Endodermal cell (in vitro differentiated cells): ENCODE measurements around the gene CNTNAP5. TPM values are rescaled to one million over a fixed set of nuclear protein-coding genes. Genes with fewer than 3 reads are reported as not detected.

Source experiments
- DNase-seq: peaks from one replicate; pipeline ENCODE4 v3.0.0-alpha.2; 2017
- H3K27ac ChIP-seq: 2 replicates; pipeline ENCODE4 v1.5.1; 2013; ENCODE audit warnings: mild to moderate bottlenecking, low read depth, low read length, moderate library complexity
- H3K27me3 ChIP-seq: 2 replicates; pipeline ENCODE4 v1.6.1; 2013; ENCODE audit warnings: mild to moderate bottlenecking, low read length, moderate library complexity; ENCODE audit not compliant: insufficient read depth, control insufficient read depth, poor library complexity, severe bottlenecking
- H3K36me3 ChIP-seq: 2 replicates; pipeline ENCODE4 v1.7.0; 2013; ENCODE audit warnings: mild to moderate bottlenecking, low read length, moderate library complexity; ENCODE audit not compliant: control insufficient read depth, insufficient read depth
- H3K4me1 ChIP-seq: one replicate; pipeline ENCODE4 v1.7.0; 2013; ENCODE audit warnings: low read length; ENCODE audit not compliant: control insufficient read depth, insufficient read depth
- H3K4me3 ChIP-seq: 2 replicates; pipeline ENCODE4 v1.5.1; 2013; ENCODE audit warnings: mild to moderate bottlenecking, low read length, moderate library complexity
- H3K9ac ChIP-seq: 2 replicates; pipeline ENCODE4 v1.6.1; 2013; ENCODE audit warnings: mild to moderate bottlenecking, low read length, moderate library complexity; ENCODE audit not compliant: poor library complexity, severe bottlenecking; ENCODE audit errors: extremely low read depth
- H3K9me3 ChIP-seq: 2 replicates; pipeline ENCODE4 v1.6.1; 2013; ENCODE audit warnings: mild to moderate bottlenecking, low read length, moderate library complexity; ENCODE audit not compliant: control insufficient read depth
- H3K27ac Mint-ChIP-seq: 2 replicates; pipeline ENCODE4 v1.8.0; 2020; ENCODE audit warnings: mixed read lengths
- H3K27me3 Mint-ChIP-seq: 2 replicates; pipeline ENCODE4 v1.8.0; 2021; ENCODE audit warnings: mild to moderate bottlenecking, mixed read lengths; ENCODE audit not compliant: insufficient read depth
- H3K36me3 Mint-ChIP-seq: 2 replicates; pipeline ENCODE4 v1.8.0; 2020; ENCODE audit warnings: low read depth, mixed read lengths
- H3K4me1 Mint-ChIP-seq: 2 replicates; pipeline ENCODE4 v1.8.0; 2020; ENCODE audit warnings: mixed read lengths
- H3K4me3 Mint-ChIP-seq: 2 replicates; pipeline ENCODE4 v1.8.0; 2020; ENCODE audit warnings: mild to moderate bottlenecking, moderate library complexity, mixed read lengths
- H3K9me3 Mint-ChIP-seq: 2 replicates; pipeline ENCODE4 v1.8.0; 2020; ENCODE audit warnings: mild to moderate bottlenecking, mixed read lengths
- CTCF ChIP-seq: fragments of 200-600 bp; sonication (generic); conservative IDR thresholded peaks from 2 replicates; pipeline ENCODE4 v1.5.0; 2021; ENCODE audit warnings: antibody characterized with exemption, mild to moderate bottlenecking
- WGBS, 2 experiments: methylation state at CpG; one replicate each; pipeline versions ENCODE4 v1.1.5 to v1.1.7; 2013; ENCODE audit warnings: missing lambda C conversion rate in 2 of 2, mixed read lengths in 1 of 2; ENCODE audit not compliant: insufficient coverage in 1 of 2, insufficient read length in 1 of 2; 5-methylcytosine and 5-hydroxymethylcytosine counted together
- total RNA-seq, 2 donors: library from RNA; stranded (reverse); fragmentation: NEBNext Ultra II Directional in 1 of 2; extraction: Animal tissue kit (Norgen Biotek cat#: 25700) in 1 of 2; gene quantifications; 2 replicates in 1 of 2; 3 replicates in 1 of 2; pipeline ENCODE4 v1.2.1, GENCODE V29; 2021

The CNTNAP5 gene
- total RNA-seq, 2 donors from 2014 or later: 0.70 to 4.4 TPM

- no peak overlapping the region for H3K9ac ChIP-seq
- peaks cover 5% of the 10 kb centered on the region for H3K4me1 Mint-ChIP-seq
- H3K9me3 ChIP-seq: no peaks in the 10 kb centered on the region
- H3K9me3 Mint-ChIP-seq: no peaks in the 10 kb centered on the region
- WGBS, 2 experiments: no CpG with 5 or more reads among the region's 1 CpG
- H3K4me3 ChIP-seq: no peak overlapping the region
- H3K4me1 ChIP-seq: peaks cover 7% of the 10 kb centered on the region
- DNase-seq: no peak
- H3K27ac ChIP-seq: no peak overlapping the region
- H3K27me3 Mint-ChIP-seq: no peaks in the 10 kb centered on the region
- no peaks in the 10 kb centered on the region for H3K36me3 Mint-ChIP-seq
- no peak for TF ChIP-seq CTCF
- no peak overlapping the region for H3K27ac Mint-ChIP-seq
- H3K4me3 Mint-ChIP-seq: no peak overlapping the region
- no peaks in the 10 kb centered on the region for H3K27me3 ChIP-seq
- no peaks in the 10 kb centered on the region for H3K36me3 ChIP-seq
Observed at GRCh38 chr2:124289060-124289459, 264.0 kb downstream of the CNTNAP5 start.

- no peaks in the 10 kb centered on the region for H3K9me3 Mint-ChIP-seq
- no peaks in the 10 kb centered on the region for H3K27me3 Mint-ChIP-seq
- H3K27me3 ChIP-seq: no peaks in the 10 kb centered on the region
- no peaks in the 10 kb centered on the region for H3K36me3 ChIP-seq
- no peaks in the 10 kb centered on the region for H3K36me3 Mint-ChIP-seq
- H3K4me3 ChIP-seq: no peak overlapping the region
- H3K4me1 Mint-ChIP-seq: peaks cover 5% of the 10 kb centered on the region
- H3K4me1 ChIP-seq: peaks cover 7% of the 10 kb centered on the region
- TF ChIP-seq CTCF: peak; percentile 60
- 77 to 100% methylated on average over 1 of the region's 1 CpG for WGBS, 2 experiments
- H3K27ac ChIP-seq: no peak overlapping the region
- no peak overlapping the region for H3K27ac Mint-ChIP-seq
- no peaks in the 10 kb centered on the region for H3K9me3 ChIP-seq
- H3K4me3 Mint-ChIP-seq: no peak overlapping the region
- no peak for DNase-seq
- no peak overlapping the region for H3K9ac ChIP-seq
Observed at GRCh38 chr2:124289615-124290014, 264.5 kb downstream of the CNTNAP5 start.

- H3K27me3 ChIP-seq: no peaks in the 10 kb centered on the region
- no peak overlapping the region for H3K4me3 ChIP-seq
- no peak for DNase-seq
- Mint-ChIP-seq H3K9me3 (peaks cover 10% of the 10 kb centered on the region), H3K4me1 (peaks cover 15% of the 10 kb centered on the region), H3K4me3 (no peak overlapping the region), H3K27ac (no peak overlapping the region), H3K36me3 (no peaks in the 10 kb centered on the region), H3K27me3 (no peaks in the 10 kb centered on the region)
- no peak overlapping the region for H3K27ac ChIP-seq
- H3K9me3 ChIP-seq: no peaks in the 10 kb centered on the region
- no peak overlapping the region for H3K9ac ChIP-seq
- WGBS, 2 experiments: 88% methylated on average over 2 of the region's 2 CpGs; no CpG with 5 or more reads in 1 of the 2 experiments
- H3K4me1 ChIP-seq: peaks cover 11% of the 10 kb centered on the region
- no peak for TF ChIP-seq CTCF
- H3K36me3 ChIP-seq: no peaks in the 10 kb centered on the region
Observed at GRCh38 chr2:124296470-124296869, 271.4 kb downstream of the CNTNAP5 start.
